Esophagus muscularis mucosa (tissue), 4 donors: Measurements from ENCODE around the gene IL17RD. TPM values are rescaled to one million over a fixed set of nuclear protein-coding genes. Genes with fewer than 3 reads are reported as not detected.

Experiments used
- DNase-seq: peaks from one replicate; pipeline ENCODE4 v3.0.0-alpha.2; 2017; ENCODE audit errors: extremely low spot score
- H3K27ac ChIP-seq, 4 donors: fragments of 200-600 bp; sonication (generic); replicated peaks in 1 of 4; 1 replicate in 3 of 4; 2 replicates in 1 of 4; pipeline ENCODE4 v1.5.1; 2016 to 2019; ENCODE audit warnings: mild to moderate bottlenecking in 1 of 4
- H3K27me3 ChIP-seq, 4 donors: fragments of 200-600 bp; sonication (generic); one replicate each; pipeline versions ENCODE4 v1.5.1 to v1.6.0; 2016 to 2019
- H3K36me3 ChIP-seq, 4 donors: fragments of 200-600 bp; sonication (generic); one replicate each; pipeline ENCODE4 v1.5.1; 2016 to 2019
- H3K4me1 ChIP-seq, 4 donors: fragments of 200-600 bp; sonication (generic); one replicate each; pipeline ENCODE4 v1.5.1; 2016 to 2019
- H3K4me3 ChIP-seq, 4 donors: fragments of 200-600 bp; sonication (generic); 1 replicate in 2 of 4; 2 replicates in 2 of 4; pipeline ENCODE4 v1.5.1; 2016 to 2019; ENCODE audit warnings: mild to moderate bottlenecking in 4 of 4, moderate library complexity in 1 of 4
- H3K9me3 ChIP-seq, 4 donors: fragments of 200-600 bp; sonication (generic); 1 replicate in 3 of 4; 2 replicates in 1 of 4; pipeline ENCODE4 v1.5.1; 2016 to 2019
- EP300 ChIP-seq: sonication (generic); formaldehyde crosslinking; IDR thresholded peaks from one replicate; pipeline ENCODE4 v1.6.1; 2017; ENCODE audit warnings: antibody characterized with exemption
- POLR2A ChIP-seq: fragments of 450-650 bp; IDR thresholded peaks from one replicate; pipeline ENCODE4 v1.6.1; 2017; ENCODE audit warnings: antibody characterized with exemption, moderate library complexity, mild to moderate bottlenecking, low read depth
- POLR2AphosphoS5 ChIP-seq, 2 donors: sonication (generic); formaldehyde crosslinking; IDR thresholded peaks; one replicate each; pipeline ENCODE4 v1.6.1; 2017; ENCODE audit warnings: antibody characterized with exemption in 2 of 2
- WGBS: methylation state at CpG from one replicate; pipeline ENCODE4 v1.1.5; 2018; 5-methylcytosine and 5-hydroxymethylcytosine counted together
- intact Hi-C: fragments of 100-400 bp; cut with DNase I; formaldehyde crosslinking; loops from one replicate; pipeline ENCODE4 v1.15.1; 2023
- total RNA-seq, 4 donors: library from RNA; depleted of rRNA; stranded (reverse); fragments of >200 nt; gene quantifications; one replicate each; pipeline versions ENCODE4 v1.1.0 to v1.2.1, GENCODE V29; 2016
- TF ChIP-seq, protein P1 (sequence below), 3 experiments: fragments of 200-600 bp in 2 of 3; fragments of 450-650 bp in 1 of 3; sonication (generic) in 2 of 3; IDR thresholded peaks; one replicate each; pipeline ENCODE4 v1.5.1; 2017 to 2019; ENCODE audit warnings: antibody characterized with exemption in 3 of 3, mild to moderate bottlenecking in 2 of 3, moderate library complexity in 1 of 3

IL17RD gene
- total RNA-seq, 4 donors from 2014 or later, result 6.1 to 13.2 (median 9.5) TPM

DNA sequence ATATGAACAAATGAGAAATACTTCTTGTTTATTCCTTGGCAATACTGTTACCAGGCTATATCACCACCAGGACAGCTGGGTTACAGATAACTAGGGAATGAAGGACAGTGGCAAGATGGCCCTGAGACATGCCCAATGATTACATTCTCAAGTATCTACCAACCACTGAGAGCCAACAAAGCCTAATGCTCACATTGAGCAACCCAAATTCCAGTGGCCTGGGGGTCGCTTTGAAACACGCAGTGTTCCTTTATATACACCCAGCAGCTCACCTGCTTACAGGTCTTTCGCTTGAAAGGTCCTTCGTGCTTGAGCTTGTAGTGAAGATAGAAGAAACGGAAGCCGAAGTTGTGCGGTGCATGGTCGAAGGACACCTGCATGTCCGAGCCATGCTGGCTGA lies 59.6 kb downstream of the IL17RD start:
- H3K4me1 ChIP-seq, result no peaks in the 10 kb centered on the region
- H3K27ac ChIP-seq, result no peak overlapping the region
- H3K36me3 ChIP-seq, result peaks cover 0 to 28% (median 16%) of the 10 kb centered on the region in 4 donors
- WGBS, result 98% methylated on average over 9 of the region's 9 CpGs
- no peaks in the 10 kb centered on the region for H3K27me3 ChIP-seq
- H3K4me3 ChIP-seq, result no peak overlapping the region
- intact Hi-C loops, result loop anchor here (10.0 kb wide), 1 partner anchor 119 kb away; the partner anchor contains the start of gene APPL1
- no peaks in the 10 kb centered on the region for H3K9me3 ChIP-seq
- no peak for DNase-seq
- TF ChIP-seq POLR2A (no peak), EP300 (no peak), POLR2AphosphoS5 (IDR thresholded peaks at IDR 0.05) (no peak)
- TF ChIP-seq, protein P1, sequence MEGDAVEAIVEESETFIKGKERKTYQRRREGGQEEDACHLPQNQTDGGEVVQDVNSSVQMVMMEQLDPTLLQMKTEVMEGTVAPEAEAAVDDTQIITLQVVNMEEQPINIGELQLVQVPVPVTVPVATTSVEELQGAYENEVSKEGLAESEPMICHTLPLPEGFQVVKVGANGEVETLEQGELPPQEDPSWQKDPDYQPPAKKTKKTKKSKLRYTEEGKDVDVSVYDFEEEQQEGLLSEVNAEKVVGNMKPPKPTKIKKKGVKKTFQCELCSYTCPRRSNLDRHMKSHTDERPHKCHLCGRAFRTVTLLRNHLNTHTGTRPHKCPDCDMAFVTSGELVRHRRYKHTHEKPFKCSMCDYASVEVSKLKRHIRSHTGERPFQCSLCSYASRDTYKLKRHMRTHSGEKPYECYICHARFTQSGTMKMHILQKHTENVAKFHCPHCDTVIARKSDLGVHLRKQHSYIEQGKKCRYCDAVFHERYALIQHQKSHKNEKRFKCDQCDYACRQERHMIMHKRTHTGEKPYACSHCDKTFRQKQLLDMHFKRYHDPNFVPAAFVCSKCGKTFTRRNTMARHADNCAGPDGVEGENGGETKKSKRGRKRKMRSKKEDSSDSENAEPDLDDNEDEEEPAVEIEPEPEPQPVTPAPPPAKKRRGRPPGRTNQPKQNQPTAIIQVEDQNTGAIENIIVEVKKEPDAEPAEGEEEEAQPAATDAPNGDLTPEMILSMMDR (IDR thresholded peaks at IDR 0.05), result no peak

DNA sequence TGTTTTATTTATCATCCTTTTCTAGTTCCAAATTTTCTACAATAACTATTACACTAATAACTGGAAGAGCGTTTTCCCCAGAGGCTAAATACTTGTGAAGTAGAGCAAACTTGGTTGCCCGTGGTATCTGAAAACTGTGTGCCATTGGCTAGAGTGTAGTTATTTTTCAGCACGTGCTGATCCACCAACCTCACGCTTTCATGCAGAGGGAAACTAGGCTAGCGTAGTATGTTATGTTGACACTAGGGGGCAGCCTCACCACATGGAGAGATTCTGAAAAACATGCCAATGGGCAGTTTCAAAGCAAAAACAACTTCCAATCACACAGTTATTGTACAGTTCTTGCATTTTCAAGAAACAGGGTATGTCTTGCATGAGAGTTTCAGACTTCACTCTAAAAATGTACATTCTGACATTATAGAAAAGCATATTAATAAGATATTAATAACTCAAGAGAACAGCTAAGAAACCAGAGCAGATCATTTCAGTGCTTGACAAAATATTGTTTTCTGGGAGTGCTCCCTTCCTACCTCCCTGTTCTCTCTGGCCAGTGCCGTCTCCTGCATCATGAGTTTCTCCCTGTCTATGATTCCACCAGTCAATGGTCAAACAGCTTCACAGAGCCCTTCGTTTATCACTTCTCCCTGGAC lies 65.0 kb downstream of the IL17RD start:
- no peak overlapping the region for H3K27ac ChIP-seq
- 12% methylated on average over 7 of the region's 7 CpGs for WGBS
- no peaks in the 10 kb centered on the region for H3K9me3 ChIP-seq
- H3K27me3 ChIP-seq, result no peaks in the 10 kb centered on the region
- DNase-seq, result no peak
- H3K4me3 ChIP-seq, result no peak overlapping the region
- TF ChIP-seq, protein P1 (IDR thresholded peaks at IDR 0.05), result peak in 2 of 3 experiments; percentile 85 to 86
- TF ChIP-seq POLR2A (no peak), POLR2AphosphoS5 (IDR thresholded peaks at IDR 0.05) (peak in 1 of 2 donors; percentile 53), EP300 (no peak)
- H3K36me3 ChIP-seq, result peaks cover 0 to 34% (median 20%) of the 10 kb centered on the region in 4 donors
- intact Hi-C loops, result loop anchor here (5.0 to 10.0 kb wide), 2 partner anchors 67 to 125 kb away; partner anchors contain the start of genes APPL1 and IL17RD
- H3K4me1 ChIP-seq, result peaks cover 0 to 5% (median 0%) of the 10 kb centered on the region in 4 donors

DNA sequence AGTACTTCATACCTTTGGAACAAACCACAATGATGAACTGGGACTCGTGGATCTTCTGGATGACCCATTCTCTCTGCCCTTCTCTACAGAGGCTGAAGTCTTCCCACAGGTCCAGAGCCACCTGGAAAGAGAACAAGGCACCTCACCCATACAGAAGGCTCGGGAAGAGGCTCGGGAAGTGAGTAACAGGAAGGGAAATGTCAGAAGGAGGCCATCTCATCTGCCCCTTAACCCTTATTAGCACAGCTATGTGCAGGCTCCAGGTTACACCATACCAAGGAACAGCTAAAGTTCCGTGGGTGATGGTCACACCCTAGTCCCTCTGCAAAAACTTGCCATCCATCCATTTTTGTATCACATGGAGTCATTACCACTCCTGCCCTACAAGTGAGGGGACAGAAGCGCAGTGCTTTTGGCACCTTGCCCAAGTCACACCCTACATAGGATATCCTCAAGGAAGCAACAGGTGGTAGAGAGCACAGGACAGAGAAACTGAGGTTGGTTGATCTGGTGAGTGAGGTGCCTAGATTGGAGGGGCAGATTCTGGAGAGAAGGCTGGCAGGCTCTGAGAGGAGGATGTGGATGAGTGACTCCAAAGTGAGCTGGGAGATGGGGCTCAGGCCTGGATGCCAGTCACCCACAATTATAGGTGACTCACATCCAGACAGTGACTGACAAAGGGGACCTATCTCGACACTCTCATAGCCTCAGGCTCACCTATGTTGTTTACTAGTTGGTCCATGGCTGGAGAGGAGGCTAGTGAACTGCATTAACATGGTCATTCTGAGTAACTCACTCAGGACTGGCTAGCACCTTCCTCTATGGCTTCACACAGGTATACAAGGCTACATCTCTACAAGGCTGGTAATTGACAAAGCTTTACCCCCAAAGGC lies 66.5 kb downstream of the IL17RD start:
- Histone ChIP-seq H3K27ac (no peak overlapping the region), H3K4me1 (peaks cover 0 to 12% (median 4%) of the 10 kb centered on the region in 4 donors), H3K9me3 (no peaks in the 10 kb centered on the region), H3K36me3 (peaks cover 0 to 24% (median 16%) of the 10 kb centered on the region in 4 donors), H3K27me3 (no peaks in the 10 kb centered on the region), H3K4me3 (no peak overlapping the region)
- no peak for DNase-seq
- WGBS, result 82% methylated on average over 6 of the region's 6 CpGs
- TF ChIP-seq, protein P1 (IDR thresholded peaks at IDR 0.05), result no peak
- TF ChIP-seq EP300 (no peak), POLR2A (no peak), POLR2AphosphoS5 (IDR thresholded peaks at IDR 0.05) (no peak)
- intact Hi-C loops, result loop anchor here (10.0 kb wide), 1 partner anchor 394 kb away; no protein-coding TSS in a partner anchor

DNA sequence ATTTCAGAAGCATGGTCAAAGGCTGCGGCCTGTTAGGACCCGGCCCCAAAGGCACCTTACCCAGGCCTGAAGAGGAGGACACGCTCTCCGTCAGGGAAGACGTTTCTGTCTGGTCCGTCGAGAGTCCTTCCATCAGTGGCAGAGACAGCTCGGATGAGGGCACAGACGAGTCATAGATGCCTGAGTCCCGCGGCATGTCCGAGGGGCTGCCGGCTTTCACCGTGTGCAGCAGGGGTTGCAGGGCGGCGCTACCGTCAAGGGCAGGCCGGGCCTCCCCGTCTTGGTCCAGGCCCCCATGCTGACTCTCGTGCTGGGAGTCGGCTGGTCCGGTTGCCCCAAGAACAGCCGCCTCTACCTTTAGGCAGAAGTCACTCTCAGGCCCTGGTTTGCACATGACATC lies 67.6 kb downstream of the IL17RD start:
- no peaks in the 10 kb centered on the region for H3K27me3 ChIP-seq
- no peak for DNase-seq
- WGBS, result 94% methylated on average over 23 of the region's 23 CpGs

More for the DNA sequence above, 67.6 kb downstream of the IL17RD start:
- TF ChIP-seq POLR2A (no peak), POLR2AphosphoS5 (IDR thresholded peaks at IDR 0.05) (no peak)
- Histone ChIP-seq H3K27ac (no peak overlapping the region), H3K9me3 (no peaks in the 10 kb centered on the region), H3K4me1 (peaks cover 0 to 12% (median 4%) of the 10 kb centered on the region in 4 donors), H3K36me3 (peaks cover 0 to 24% (median 14%) of the 10 kb centered on the region in 4 donors), H3K4me3 (no peak overlapping the region)
- intact Hi-C loops, result loop anchor here (10.0 kb wide), 1 partner anchor 393 kb away; no protein-coding TSS in a partner anchor
